MM.1S (cell line): Measurements from ENCODE around the gene PDIA2.

ENCODE experiments used
- DNase-seq: peaks from one replicate; pipeline ENCODE4 v3.0.0-alpha.2; 2015
- H2AFZ ChIP-seq: fragments of 300-600 bp; sonication (generic); 2 replicates; pipeline ENCODE4 v1.6.0; 2016; ENCODE audit warnings: antibody characterized with exemption, low read length
- H3F3A ChIP-seq: fragments of 300-600 bp; sonication (generic); 2 replicates; pipeline ENCODE4 v1.6.1; 2016; ENCODE audit warnings: mild to moderate bottlenecking, antibody characterized with exemption, low read length, moderate library complexity, mixed read lengths; ENCODE audit not compliant: insufficient read depth
- H3K27ac ChIP-seq: fragments of 300-600 bp; sonication (generic); 2 replicates; pipeline ENCODE4 v1.5.1; 2016; ENCODE audit warnings: mild to moderate bottlenecking, low read length
- H3K27me3 ChIP-seq: fragments of 300-600 bp; sonication (generic); replicated peaks from 2 replicates; pipeline ENCODE4 v1.6.0; 2016; ENCODE audit warnings: low read length; ENCODE audit not compliant: insufficient read depth
- H3K36me3 ChIP-seq: fragments of 300-600 bp; sonication (generic); replicated peaks from 2 replicates; pipeline ENCODE4 v1.6.1; 2016; ENCODE audit warnings: mild to moderate bottlenecking, low read length, mixed read lengths; ENCODE audit not compliant: insufficient read depth
- H3K4me1 ChIP-seq: fragments of 300-600 bp; sonication (generic); 2 replicates; pipeline ENCODE4 v1.6.1; 2016; ENCODE audit warnings: low read length, mixed read lengths
- H3K4me2 ChIP-seq: fragments of 300-600 bp; sonication (generic); 2 replicates; pipeline ENCODE4 v1.6.0; 2016; ENCODE audit warnings: low read depth, low read length
- H3K4me3 ChIP-seq: fragments of 300-600 bp; sonication (generic); 2 replicates; pipeline ENCODE4 v1.5.1; 2016; ENCODE audit warnings: low read length, mixed read lengths
- H3K79me2 ChIP-seq: fragments of 300-600 bp; sonication (generic); 2 replicates; pipeline ENCODE4 v1.6.1; 2016; ENCODE audit warnings: mixed run types, low read length, mixed read lengths
- H3K9ac ChIP-seq: fragments of 300-600 bp; sonication (generic); 2 replicates; pipeline ENCODE4 v1.6.1; 2016; ENCODE audit warnings: low read length, mixed read lengths
- H3K9me2 ChIP-seq: fragments of 300-600 bp; sonication (generic); replicated peaks from 2 replicates; pipeline ENCODE4 v1.6.1; 2016; ENCODE audit warnings: mild to moderate bottlenecking, low read length, mixed read lengths; ENCODE audit not compliant: insufficient read depth
- H3K9me3 ChIP-seq: fragments of 300-600 bp; sonication (generic); replicated peaks from 2 replicates; pipeline ENCODE4 v1.6.1; 2016; ENCODE audit warnings: mild to moderate bottlenecking, low read length, mixed read lengths; ENCODE audit not compliant: insufficient read depth
- H4K20me1 ChIP-seq: fragments of 300-600 bp; sonication (generic); 2 replicates; pipeline ENCODE4 v1.6.1; 2016; ENCODE audit warnings: mild to moderate bottlenecking, low read length, moderate library complexity, mixed read lengths; ENCODE audit not compliant: insufficient read depth
- CTCF ChIP-seq: fragments of 300-600 bp; sonication (generic); IDR thresholded peaks from 2 replicates; pipeline ENCODE4 v1.5.1; 2016; ENCODE audit warnings: antibody characterized with exemption, low read length, mixed read lengths
- EZH2 ChIP-seq: fragments of 300-600 bp; sonication (generic); optimal IDR thresholded peaks from 2 replicates; pipeline ENCODE3; 2017; ENCODE audit warnings: low read depth, mild to moderate bottlenecking, antibody characterized with exemption, low read length, mixed read lengths
- EZH2phosphoT487 ChIP-seq: fragments of 300-600 bp; sonication (generic); IDR thresholded peaks from 2 replicates; pipeline ENCODE4 v1.6.1; 2018; ENCODE audit warnings: antibody characterized with exemption, low read length

Gene PDIA2

GRCh38 chr16:245105-245504 is 37.9 kb upstream of the PDIA2 start:
- Histone ChIP-seq H3K79me2 (no peaks in the 10 kb centered on the region), H3F3A (no peaks in the 10 kb centered on the region)
- TF ChIP-seq EZH2phosphoT487 = no peak
- no peak for TF ChIP-seq EZH2
- no peak for TF ChIP-seq CTCF

GRCh38 chr16:247027-247426 is 35.9 kb upstream of the PDIA2 start:
- H3K9me3 ChIP-seq = no peaks in the 10 kb centered on the region
- H3K36me3 ChIP-seq = no peaks in the 10 kb centered on the region
- H3K79me2 ChIP-seq = no peaks in the 10 kb centered on the region
- H3K4me2 ChIP-seq = no peak overlapping the region
- no peaks in the 10 kb centered on the region for H3K27me3 ChIP-seq
- TF ChIP-seq EZH2phosphoT487 = no peak
- no peak for TF ChIP-seq EZH2
- H3F3A ChIP-seq = no peaks in the 10 kb centered on the region
- no peak overlapping the region for H3K4me3 ChIP-seq
- H3K9me2 ChIP-seq = no peaks in the 10 kb centered on the region
- no peak overlapping the region for H2AFZ ChIP-seq
- H4K20me1 ChIP-seq = no peaks in the 10 kb centered on the region
- no peak overlapping the region for H3K27ac ChIP-seq
- no peaks in the 10 kb centered on the region for H3K4me1 ChIP-seq
- DNase-seq = no peak
- H3K9ac ChIP-seq = no peak overlapping the region

More at GRCh38 chr16:245105-245504, 37.9 kb upstream of the PDIA2 start:
- H3K36me3 ChIP-seq = no peaks in the 10 kb centered on the region
- no peak overlapping the region for H3K9ac ChIP-seq
- H3K27ac ChIP-seq = no peak overlapping the region
- H3K4me2 ChIP-seq = no peak overlapping the region
- H3K4me3 ChIP-seq = no peak overlapping the region
- H4K20me1 ChIP-seq = no peaks in the 10 kb centered on the region
- DNase-seq = no peak
- H3K4me1 ChIP-seq = 0 out of 2 replicates have a peak, but pooled peaks cover 1% of the 10 kb centered on the region
- H3K9me3 ChIP-seq = no peaks in the 10 kb centered on the region
- no peaks in the 10 kb centered on the region for H3K27me3 ChIP-seq
- no peak overlapping the region for H2AFZ ChIP-seq
- H3K9me2 ChIP-seq = no peaks in the 10 kb centered on the region

GRCh38 chr16:249431-249830 is 33.5 kb upstream of the PDIA2 start:
- Histone ChIP-seq H2AFZ (no peak overlapping the region), H3K4me3 (no peak overlapping the region), H3K9ac (no peak overlapping the region), H3K79me2 (no peaks in the 10 kb centered on the region), H3K4me2 (no peak overlapping the region), H3K9me2 (no peaks in the 10 kb centered on the region), H3K4me1 (no peaks in the 10 kb centered on the region), H4K20me1 (no peaks in the 10 kb centered on the region), H3F3A (no peaks in the 10 kb centered on the region), H3K27me3 (no peaks in the 10 kb centered on the region), H3K36me3 (no peaks in the 10 kb centered on the region), H3K27ac (no peak overlapping the region), H3K9me3 (no peaks in the 10 kb centered on the region)
- no peak for DNase-seq
- TF ChIP-seq EZH2 (no peak), EZH2phosphoT487 (no peak), CTCF (no peak)

- Histone ChIP-seq H3K27me3 (no peaks in the 10 kb centered on the region), H3K9me2 (no peaks in the 10 kb centered on the region), H2AFZ (no peak overlapping the region), H3K27ac (no peak overlapping the region), H3K36me3 (no peaks in the 10 kb centered on the region), H3K79me2 (no peaks in the 10 kb centered on the region), H3K4me2 (no peak overlapping the region), H3K9me3 (no peaks in the 10 kb centered on the region), H4K20me1 (no peaks in the 10 kb centered on the region), H3K4me3 (no peak overlapping the region), H3K4me1 (no peaks in the 10 kb centered on the region), H3F3A (no peaks in the 10 kb centered on the region), H3K9ac (no peak overlapping the region)
- DNase-seq = no peak
- no peak for TF ChIP-seq CTCF
- no peak for TF ChIP-seq EZH2
- no peak for TF ChIP-seq EZH2phosphoT487
Observed at GRCh38 chr16:252366-253337, 30.3 kb upstream of the PDIA2 start.
